Measurements from ENCODE around the gene RNMT. TPM values are rescaled to one million over a fixed set of nuclear protein-coding genes. Genes with fewer than 3 reads are reported as not detected.
A peak's percentile ranks its signal among the peaks of the same experiment; 100 is the strongest.

RNMT gene
- total and polyA plus RNA-seq, 2 of the 4 experiments (the other 2 are of a cell fraction) = 13.3 to 13.6 TPM

- WGBS, 2 experiments (ENCODE audit: extremely low coverage in 2 of 2, insufficient read length in 1 of 2) = no CpG with 5 or more reads among the region's 6 CpGs
- BruUV-seq (replicated peaks) = no TSS peak
- H3K14ac ChIP-seq (replicated peaks; ENCODE audit: low read depth, low read length) = no peak overlapping the region
- H2AK5ac ChIP-seq (ENCODE audit: low read depth, low read length) = no peak overlapping the region
- H3K4me2 ChIP-seq (ENCODE audit: low read depth, low read length) = no peak overlapping the region
- H2BK20ac ChIP-seq (ENCODE audit: low read depth, low read length) = no peak overlapping the region
- no peaks in the 10 kb centered on the region for H3K4me1 ChIP-seq (ENCODE audit: control insufficient read depth, insufficient read depth, low read length)
- H2AK9ac ChIP-seq (replicated peaks; ENCODE audit: low read depth, low read length, poor library complexity) = no peak overlapping the region
- H3K4ac ChIP-seq (ENCODE audit: low read depth, low read length) = no peak overlapping the region
- ATAC-seq (ENCODE audit: low read depth) (no peak), DNase-seq (peak; percentile 22)
- H2BK15ac ChIP-seq (ENCODE audit: low read depth, low read length) = no peak overlapping the region
- POLR2A ChIA-PET (ENCODE audit: unreplicated experiment) = no interaction called here
- CTCF ChIA-PET = no interaction called here
- H3K9ac ChIP-seq (ENCODE audit: low read depth, low read length) = no peak overlapping the region
- no peak for TF ChIP-seq MXI1 (IDR thresholded peaks at IDR 0.05; ENCODE audit: borderline replicate concordance, low read depth, low read length)
- no peak for TF ChIP-seq USF2 (IDR thresholded peaks at IDR 0.05; ENCODE audit: low read depth, low read length)
- TF ChIP-seq RAD21 (IDR thresholded peaks at IDR 0.05; ENCODE audit: low read length) = no peak
- TF ChIP-seq RFX5 (IDR thresholded peaks at IDR 0.05; ENCODE audit: low read depth, low read length) = no peak
- TF ChIP-seq ELK1 (IDR thresholded peaks at IDR 0.05; ENCODE audit: borderline replicate concordance, low read depth, low read length) = no peak
- TF ChIP-seq CTCF (conservative IDR thresholded peaks at IDR 0.05; ENCODE audit: low read depth, low read length) = no peak
- TF ChIP-seq CHD1 (IDR thresholded peaks at IDR 0.05; ENCODE audit: low read depth, low read length) = no peak
- TF ChIP-seq MAZ (IDR thresholded peaks at IDR 0.05; ENCODE audit: borderline replicate concordance, low read depth, low read length) = no peak
- TF ChIP-seq SMC3 (IDR thresholded peaks at IDR 0.05; ENCODE audit: low read depth, low read length) = no peak
- no peak for TF ChIP-seq MAFK (IDR thresholded peaks at IDR 0.05; ENCODE audit: low read depth, low read length)
- TF ChIP-seq POLR2A (IDR thresholded peaks at IDR 0.05; ENCODE audit: low read depth, low read length) = no peak
- no peak for TF ChIP-seq FOS (IDR thresholded peaks at IDR 0.05; ENCODE audit: low read depth, low read length)
- TF ChIP-seq NFE2L2 (IDR thresholded peaks at IDR 0.05; ENCODE audit: low read depth, low read length) = no peak
- TF ChIP-seq BHLHE40 (IDR thresholded peaks at IDR 0.05; ENCODE audit: low read depth, low read length) = no peak
- no peak for TF ChIP-seq RCOR1 (IDR thresholded peaks at IDR 0.05; ENCODE audit: insufficient replicate concordance, low read length)
- no peak for TF ChIP-seq CEBPB (IDR thresholded peaks at IDR 0.05; ENCODE audit: low read depth, low read length)
- no peak overlapping the region for H2BK120ac ChIP-seq (ENCODE audit: low read depth, low read length)
- H3K18ac ChIP-seq (ENCODE audit: low read depth, low read length) = no peak overlapping the region
- H3K23ac ChIP-seq (ENCODE audit: low read depth, low read length) = no peak overlapping the region
- no peak overlapping the region for H2BK5ac ChIP-seq (ENCODE audit: low read depth, low read length, poor library complexity, severe bottlenecking)
- peaks cover 32 to 40% of the 10 kb centered on the region in 2 experiments for H3K79me1 ChIP-seq (ENCODE audit: low read depth in 1 of 2, low read length in 2 of 2)
- intact Hi-C loops (cut with micrococcal nuclease) = no loop called here
- in situ Hi-C loops (cut with MboI; ENCODE audit: low sequenced_read_pairs) = no loop called here
- H4K5ac ChIP-seq (ENCODE audit: low read depth, low read length) = no peak overlapping the region
- H3K36me3 ChIP-seq (ENCODE audit: control insufficient read depth, insufficient read depth, low read length) = no peaks in the 10 kb centered on the region
- H4K91ac ChIP-seq (ENCODE audit: insufficient read depth, low read depth, low read length) = no peak overlapping the region
- H4K20me1 ChIP-seq (ENCODE audit: insufficient read depth, low read length) = peaks cover 12% of the 10 kb centered on the region
- H4K8ac ChIP-seq (ENCODE audit: low read depth in 2 of 2, low read length in 2 of 2) = no peak overlapping the region
- no peaks in the 10 kb centered on the region; the same call in 1 of the 2 replicates for H3K9me1 ChIP-seq (ENCODE audit: insufficient read depth, low read length)
- H3K9me3 ChIP-seq (ENCODE audit: control insufficient read depth, insufficient read depth, low read length) = no peaks in the 10 kb centered on the region
- dilution Hi-C loops (cut with HindIII; ENCODE audit: low sequenced_read_pairs, unreplicated experiment) = no loop called here
- H3K4me3 ChIP-seq (ENCODE audit: insufficient read depth, low read depth, low read length) = no peak overlapping the region
- H2AFZ ChIP-seq (replicated peaks; ENCODE audit: low read length, poor library complexity) = no peak overlapping the region
- H3K56ac ChIP-seq (ENCODE audit: extremely low read depth, insufficient read depth, low read length) = no peak overlapping the region
- H3K27ac ChIP-seq (ENCODE audit: insufficient read depth, low read length) = no peak overlapping the region
- H3K27me3 ChIP-seq (ENCODE audit: control insufficient read depth, insufficient read depth, low read length) = no peaks in the 10 kb centered on the region
Observed at GRCh38 chr18:13710414-13710831, 16.1 kb upstream of the RNMT start.
